GM21515 (cell line): ENCODE results near the gene CDK15.

Source experiments
- ATAC-seq: cut with Tn5 transposase; IDR thresholded peaks from one replicate; pipeline ENCODE4 v1.9.1; 2021; ENCODE audit not compliant: unreplicated experiment

The CDK15 gene

DNA sequence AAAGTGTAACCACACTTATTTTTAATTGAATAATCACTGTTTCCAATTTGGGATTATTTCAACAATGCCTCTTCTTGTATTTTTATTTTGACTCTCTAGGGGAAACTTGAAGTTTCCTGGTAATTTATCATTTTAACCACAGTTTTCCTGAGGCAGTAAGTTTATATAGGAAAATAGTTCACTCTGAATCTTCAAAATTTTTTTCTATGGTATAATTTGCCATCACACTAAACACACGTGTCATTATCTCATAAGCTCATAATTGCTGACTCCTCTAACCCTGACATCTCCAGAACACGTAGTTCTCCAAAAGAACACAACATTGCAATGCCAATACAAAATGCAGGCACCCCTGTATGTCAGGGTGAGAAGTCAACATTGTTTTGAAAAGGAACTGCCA is 125.1 kb downstream of the CDK15 start:
- no peak for ATAC-seq

DNA sequence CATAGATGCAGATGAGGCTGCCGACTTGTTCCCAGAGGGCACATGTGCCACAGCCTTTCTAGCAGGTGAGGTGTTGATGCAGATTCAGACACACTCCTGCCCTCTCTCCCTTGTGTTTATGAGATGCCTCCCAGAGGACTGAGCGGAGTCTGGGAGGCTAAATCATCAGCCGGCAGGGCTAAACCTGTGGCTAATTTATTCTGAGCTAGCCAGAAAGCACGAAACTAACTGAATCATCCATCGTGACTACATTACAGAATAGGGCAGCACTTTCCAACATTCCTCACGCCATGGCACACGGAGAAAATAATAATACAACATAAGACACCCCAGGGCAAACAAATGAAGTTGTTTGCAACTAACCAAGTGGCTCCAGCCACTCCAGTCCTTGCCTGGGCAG is 125.6 kb downstream of the CDK15 start:
- ATAC-seq = no peak

DNA sequence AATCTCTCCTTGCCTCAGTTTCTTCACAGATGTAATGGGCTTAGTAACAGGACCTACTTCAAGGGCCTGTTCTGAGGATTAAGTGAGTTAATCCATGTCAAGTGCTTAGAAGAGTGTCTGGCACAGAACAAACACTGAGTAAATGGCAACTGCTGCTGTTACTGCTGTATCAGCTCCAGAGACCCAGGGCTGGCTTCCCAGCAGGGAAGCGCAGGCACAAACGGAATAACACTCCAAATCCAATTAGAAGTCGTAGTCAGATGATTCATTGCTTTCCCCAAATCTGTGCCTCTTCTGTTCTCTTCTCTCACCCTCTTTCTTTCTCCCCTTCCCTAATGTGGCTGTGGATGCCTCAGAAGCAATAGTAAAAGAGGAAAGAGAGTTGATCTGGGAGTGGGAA is 126.2 kb downstream of the CDK15 start:
- ATAC-seq = no peak

GRCh38 chr2:201933792-201934237 is 127.5 kb downstream of the CDK15 start:
- ATAC-seq = no peak

- no peak for ATAC-seq
Measured at GRCh38 chr2:201936817-201937216, 130.5 kb downstream of the CDK15 start.

DNA sequence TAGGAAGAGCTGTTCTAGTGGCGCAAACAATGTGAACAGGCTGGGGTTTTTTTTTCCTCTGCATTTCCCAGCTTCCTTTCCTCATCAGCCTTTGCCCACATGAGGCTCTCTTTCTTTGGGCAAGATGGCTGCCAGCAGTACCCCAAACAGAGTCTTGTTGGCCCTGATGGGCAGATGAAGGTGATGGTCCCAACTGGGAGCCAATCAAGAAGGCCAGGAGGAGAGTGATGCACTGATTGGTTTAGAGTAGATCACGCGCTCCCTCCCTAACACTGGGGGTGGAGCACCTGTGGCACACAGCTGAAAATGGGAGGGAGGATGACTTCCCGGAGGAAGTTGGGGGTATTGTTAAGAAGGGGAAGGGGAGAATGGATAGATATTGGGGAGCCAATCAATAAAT is 131.0 kb downstream of the CDK15 start:
- no peak for ATAC-seq

DNA sequence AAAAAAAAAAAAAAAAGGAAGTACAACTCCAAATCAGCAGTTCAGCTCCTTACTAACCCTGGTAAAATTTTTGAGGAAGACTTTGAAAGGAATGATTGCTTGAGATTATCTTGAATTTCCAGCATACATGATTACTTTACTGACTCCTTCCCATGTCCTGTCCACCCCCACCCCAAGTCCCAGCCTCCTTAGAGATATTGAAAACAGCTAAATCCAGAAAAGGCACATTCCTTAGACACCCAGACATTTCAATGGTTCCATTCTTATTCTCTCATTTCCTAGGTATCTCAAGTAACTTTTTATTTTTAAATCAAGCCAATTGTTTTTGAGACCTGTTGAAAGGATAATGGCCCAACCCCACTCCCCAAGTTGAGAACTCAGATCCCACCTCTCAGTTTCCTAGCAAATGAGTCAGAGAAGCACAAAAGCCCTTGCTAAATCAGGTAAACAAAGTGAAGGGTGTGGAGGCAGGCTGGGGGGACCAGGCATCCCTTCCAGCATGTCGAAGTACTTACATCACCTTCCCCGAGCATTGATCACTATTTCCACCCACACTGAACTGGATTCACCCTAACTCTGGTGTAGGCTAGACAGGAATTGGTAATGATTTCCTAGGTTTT is 131.9 kb downstream of the CDK15 start:
- no peak for ATAC-seq

DNA sequence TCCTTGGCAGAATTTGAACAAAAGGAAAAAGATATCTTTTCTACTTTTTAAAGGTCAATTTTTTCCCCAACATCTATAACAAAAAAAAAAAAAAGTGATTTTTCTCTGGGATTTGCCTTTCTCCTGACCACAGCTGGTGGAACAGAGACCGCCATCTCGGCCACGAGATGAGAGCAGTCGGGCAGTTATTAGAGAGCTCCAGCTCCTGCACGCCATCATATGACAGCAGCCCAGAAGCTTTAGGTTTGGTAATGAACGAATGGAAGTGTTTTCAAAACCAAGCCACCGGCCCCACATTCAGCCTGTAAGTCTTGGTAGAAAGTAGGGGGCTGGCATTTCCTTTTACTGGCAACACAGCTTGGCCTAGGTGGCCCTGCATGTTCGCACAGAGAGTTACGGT is 132.4 kb downstream of the CDK15 start:
- no peak for ATAC-seq

DNA sequence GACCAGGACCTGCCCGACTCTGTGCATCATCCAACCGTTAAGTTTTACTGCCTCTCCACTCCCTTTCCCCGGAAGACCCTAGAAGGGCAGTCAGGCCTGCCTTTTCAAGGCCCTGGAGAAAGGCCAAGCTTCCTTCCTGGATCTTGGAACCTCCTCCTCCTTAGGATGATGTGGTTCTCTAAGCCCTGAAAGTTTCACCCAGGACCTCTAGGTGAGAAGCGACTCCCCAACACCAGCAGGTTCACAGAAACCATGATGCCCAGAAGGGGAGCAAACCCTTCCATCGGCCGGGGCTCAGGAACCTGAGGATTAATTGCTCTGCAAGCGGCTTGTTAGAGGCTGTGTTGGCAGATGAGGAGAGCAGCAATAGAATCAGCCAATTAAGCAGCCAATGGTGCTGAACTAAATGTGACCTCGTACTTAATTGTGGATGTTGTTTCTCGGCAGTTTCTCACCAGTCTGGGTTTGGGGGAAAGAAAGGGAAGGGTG is 133.2 kb downstream of the CDK15 start:
- no peak for ATAC-seq

- no peak for ATAC-seq
Measured at GRCh38 chr2:201942531-201942930, 136.2 kb downstream of the CDK15 start.
